HepG2 (cell line): ENCODE results near the gene ASIC3. TPM values are rescaled to one million over a fixed set of nuclear protein-coding genes. Genes with fewer than 3 reads are reported as not detected.
A peak's percentile ranks its signal among the peaks of the same experiment; 100 is the strongest.

Experiments
- ATF7-NPFF ChIP-seq: sonication (generic); formaldehyde crosslinking; IDR thresholded peaks from 2 replicates; pipeline ENCODE4 v1.8.1; 2023; ENCODE audit warnings: mild to moderate bottlenecking, low read depth, missing genetic modification reagents, moderate library complexity
- ETV6 ChIP-seq: sonication (generic); formaldehyde crosslinking; conservative IDR thresholded peaks from 2 replicates; pipeline ENCODE4 v1.4.0; 2020; ENCODE audit warnings: missing genetic modification reagents
- FOXK2 ChIP-seq: fragments of 450-650 bp; IDR thresholded peaks from 2 replicates; pipeline ENCODE4 v1.6.1; 2016
- IRF1 ChIP-seq: sonication (generic); formaldehyde crosslinking; IDR thresholded peaks from 2 replicates; pipeline ENCODE4 v1.4.0; 2020; ENCODE audit warnings: low read depth, mild to moderate bottlenecking, missing genetic modification reagents
- KDM3A ChIP-seq: IDR thresholded peaks from 2 replicates; pipeline ENCODE4 v1.6.1; 2018; ENCODE audit warnings: low read depth, missing compliant biosample characterization
- MBNL3 ChIP-seq: fragments of 250-450 bp; sonication (Bioruptor Pico); conservative IDR thresholded peaks from 2 replicates; pipeline ENCODE4 v1.8.0; 2022; ENCODE audit warnings: mild to moderate bottlenecking, inconsistent platforms
- MEF2D ChIP-seq: sonication (generic); formaldehyde crosslinking; IDR thresholded peaks from 2 replicates; pipeline ENCODE4 v1.5.1; 2020; ENCODE audit warnings: mild to moderate bottlenecking, missing genetic modification reagents
- NAIF1 ChIP-seq: sonication (generic); formaldehyde crosslinking; IDR thresholded peaks from 2 replicates; pipeline ENCODE4 v1.5.0; 2020; ENCODE audit warnings: mild to moderate bottlenecking, missing genetic modification reagents, borderline replicate concordance
- NCOA1 ChIP-seq: sonication (generic); formaldehyde crosslinking; IDR thresholded peaks from 2 replicates; pipeline ENCODE4 v1.9.0; 2021; ENCODE audit warnings: missing genetic modification reagents
- RAD21 ChIP-seq: fragments of 450-650 bp; formaldehyde crosslinking; IDR thresholded peaks from 2 replicates; pipeline ENCODE4 v1.5.0; 2020; ENCODE audit warnings: mild to moderate bottlenecking
- RFX3 ChIP-seq: IDR thresholded peaks from 2 replicates; pipeline ENCODE4 v1.6.1; 2016; ENCODE audit warnings: missing biosample characterization, missing genetic modification reagents
- THRA ChIP-seq: sonication (generic); formaldehyde crosslinking; IDR thresholded peaks from 2 replicates; pipeline ENCODE4 v1.4.0; 2020; ENCODE audit warnings: missing genetic modification reagents, borderline replicate concordance
- ZBED4 ChIP-seq: sonication (generic); formaldehyde crosslinking; IDR thresholded peaks from 2 replicates; pipeline ENCODE4 v1.4.0; 2020; ENCODE audit warnings: missing genetic modification reagents, borderline replicate concordance
- ZBTB3 ChIP-seq: sonication (generic); formaldehyde crosslinking; IDR thresholded peaks from 2 replicates; pipeline ENCODE4 v1.4.0; 2020; ENCODE audit warnings: low read depth, mild to moderate bottlenecking, moderate library complexity, missing genetic modification reagents, borderline replicate concordance
- ZBTB33 ChIP-seq: sonication (generic); formaldehyde crosslinking; IDR thresholded peaks from 2 replicates; pipeline ENCODE4 v1.4.0; 2020; ENCODE audit warnings: missing genetic modification reagents
- ZBTB38 ChIP-seq: sonication (generic); formaldehyde crosslinking; IDR thresholded peaks from 2 replicates; pipeline ENCODE4 v1.5.1; 2020; ENCODE audit warnings: mild to moderate bottlenecking, missing genetic modification reagents
- ZFP36 ChIP-seq: fragments of 150-350 bp; IDR thresholded peaks from 2 replicates; pipeline ENCODE4 v1.6.1; 2018; ENCODE audit warnings: borderline replicate concordance, low read length, low read depth; ENCODE audit not compliant: partially characterized antibody
- ZNF33B ChIP-seq: sonication (generic); formaldehyde crosslinking; IDR thresholded peaks from 2 replicates; pipeline ENCODE4 v1.5.1; 2020; ENCODE audit warnings: mild to moderate bottlenecking, missing genetic modification reagents
- ZNF446 ChIP-seq: sonication (generic); formaldehyde crosslinking; IDR thresholded peaks from 2 replicates; pipeline ENCODE4 v1.5.0; 2020; ENCODE audit warnings: mild to moderate bottlenecking, missing genetic modification reagents
- ZNF670 ChIP-seq: sonication (generic); formaldehyde crosslinking; IDR thresholded peaks from 2 replicates; pipeline ENCODE4 v1.8.0; 2022; ENCODE audit warnings: mild to moderate bottlenecking, missing genetic modification reagents, borderline replicate concordance
- ZSCAN29 ChIP-seq: sonication (generic); formaldehyde crosslinking; conservative IDR thresholded peaks from 2 replicates; pipeline ENCODE4 v1.4.0; 2020; ENCODE audit warnings: mild to moderate bottlenecking, missing genetic modification reagents
- polyA plus RNA-seq, 8 experiments: library from polyadenylated mRNA; depleted of rRNA in 3 of 8; stranded (reverse) in 7 of 8; unstranded in 1 of 8; fragments of >200 nt; fragmentation: Illumina TruSeq in 4 of 8; extraction: Trizol in 4 of 8; gene quantifications; 2 replicates each; pipeline versions ENCODE4 v1.2.1 to v1.2.3, GENCODE V29; 2011 to 2016; ENCODE audit warnings: low read depth in 4 of 8, missing spikeins in 1 of 8, mixed read lengths in 1 of 8; ENCODE audit not compliant: insufficient read depth in 1 of 8
- total RNA-seq, 5 experiments: library from RNA; depleted of rRNA; stranded (reverse); fragments of >200 nt; fragmentation: Illumina TruSeq; extraction: Trizol; gene quantifications; 2 replicates each; pipeline ENCODE4 v1.2.3, GENCODE V29; 2016; ENCODE audit warnings: low read depth in 1 of 5

ASIC3 gene
- total and polyA plus RNA-seq, 2 of the 13 experiments (the other 11 are each of a cell fraction or from before 2014, with no cell fraction given): 0.51 TPM; not detected in 1

GRCh38 chr7:151081170-151082101 is 33.1 kb downstream of the ASIC3 start (continued):
- TF ChIP-seq RFX3 (CRISPR knock-in tag): no peak
- no peak for TF ChIP-seq ZBTB3 (CRISPR knock-in tag)
- no peak for TF ChIP-seq KDM3A (CRISPR knock-in tag)
- TF ChIP-seq ETV6: 0 out of 2 replicates have a peak, but pooled peaks have one; percentile 32
- no peak for TF ChIP-seq MEF2D
- TF ChIP-seq NAIF1: no peak
- TF ChIP-seq ZSCAN29 (CRISPR knock-in tag): 0 out of 2 replicates have a peak, but pooled peaks have one; percentile 64
- TF ChIP-seq FOXK2: no peak
- TF ChIP-seq NCOA1 (CRISPR knock-in tag): 0 out of 2 replicates have a peak, but pooled peaks have one; percentile 21
- no peak for TF ChIP-seq MBNL3
- TF ChIP-seq ZNF670: no peak
- TF ChIP-seq ZBED4 (CRISPR knock-in tag): no peak
- TF ChIP-seq ATF7-NPFF (CRISPR knock-in tag): no peak
- no peak for TF ChIP-seq IRF1 (CRISPR knock-in tag)
- TF ChIP-seq ZNF33B (CRISPR knock-in tag): no peak
- TF ChIP-seq ZNF446 (CRISPR knock-in tag): no peak; the same call in 1 of the 2 replicates
- no peak; the same call in 1 of the 2 replicates for TF ChIP-seq ZBTB38 (CRISPR knock-in tag)
- TF ChIP-seq RAD21 (CRISPR knock-in tag): no peak
- TF ChIP-seq ZFP36: no peak
- no peak for TF ChIP-seq THRA (CRISPR knock-in tag)
- no peak for TF ChIP-seq ZBTB33 (CRISPR knock-in tag)
